HG03175 (cell line): ENCODE measurements around the gene CNTNAP2.

ENCODE experiments used
- ATAC-seq: cut with Tn5 transposase; IDR thresholded peaks from one replicate; pipeline ENCODE4 v1.9.1; 2021; ENCODE audit warnings: mild to moderate bottlenecking, moderate library complexity; ENCODE audit not compliant: unreplicated experiment

Gene CNTNAP2

DNA sequence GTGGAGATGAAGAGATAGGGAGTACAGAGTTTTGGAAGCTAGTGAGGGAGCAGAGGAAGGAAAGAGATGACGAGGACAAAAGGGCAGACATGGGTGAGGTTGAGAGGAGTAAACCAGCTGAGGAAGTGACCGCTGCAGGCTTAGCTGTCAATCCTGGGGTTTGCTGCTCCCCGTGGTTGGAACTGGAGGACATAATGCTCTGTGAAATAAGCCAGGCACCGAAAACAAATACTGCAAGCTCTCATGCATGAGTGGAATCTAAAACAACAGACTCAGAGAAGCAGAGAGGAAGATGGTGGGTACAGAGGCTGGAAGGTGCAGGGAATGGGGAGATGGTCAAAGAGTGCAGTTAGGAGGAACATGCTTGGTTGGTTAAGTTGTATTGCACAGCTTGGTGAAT is 1991.8 kb downstream of the CNTNAP2 start:
- no peak for ATAC-seq

DNA sequence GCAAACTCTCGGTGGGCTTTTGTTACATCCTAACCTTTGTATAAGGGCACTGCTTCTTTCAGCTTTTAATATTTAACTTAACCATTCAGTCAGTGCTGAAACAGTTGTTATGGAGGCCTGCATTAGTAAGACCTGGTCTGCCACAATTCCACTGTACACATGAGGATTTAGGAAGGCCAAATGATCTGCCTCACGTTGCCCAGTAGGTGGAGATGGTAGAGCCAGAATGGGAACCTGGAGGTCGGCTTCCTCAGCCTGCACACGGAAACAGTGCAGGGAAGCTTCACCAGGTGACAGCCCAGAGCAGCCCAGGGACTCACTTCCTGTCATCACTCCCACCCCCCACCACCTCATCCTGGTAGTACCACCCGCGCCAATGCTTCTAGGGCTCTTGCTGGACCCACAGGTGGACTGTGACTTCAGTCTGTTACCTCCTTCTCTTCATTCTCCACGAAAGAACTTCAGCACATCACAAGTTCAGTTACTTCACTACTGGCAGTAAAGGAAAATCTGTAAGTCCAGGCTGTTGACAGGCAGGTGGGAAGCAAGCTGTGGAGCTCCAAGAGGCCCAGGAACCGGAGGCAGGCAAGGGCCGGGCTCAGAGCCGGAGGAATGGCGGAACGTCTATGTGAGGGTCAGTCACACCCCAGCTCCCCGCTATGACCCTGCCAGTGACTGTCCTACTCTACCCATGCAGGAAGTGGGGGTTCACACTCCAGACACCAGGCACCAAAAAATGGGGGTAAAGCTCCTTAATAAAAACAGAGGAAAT is 1993.7 kb downstream of the CNTNAP2 start:
- ATAC-seq = no peak

DNA sequence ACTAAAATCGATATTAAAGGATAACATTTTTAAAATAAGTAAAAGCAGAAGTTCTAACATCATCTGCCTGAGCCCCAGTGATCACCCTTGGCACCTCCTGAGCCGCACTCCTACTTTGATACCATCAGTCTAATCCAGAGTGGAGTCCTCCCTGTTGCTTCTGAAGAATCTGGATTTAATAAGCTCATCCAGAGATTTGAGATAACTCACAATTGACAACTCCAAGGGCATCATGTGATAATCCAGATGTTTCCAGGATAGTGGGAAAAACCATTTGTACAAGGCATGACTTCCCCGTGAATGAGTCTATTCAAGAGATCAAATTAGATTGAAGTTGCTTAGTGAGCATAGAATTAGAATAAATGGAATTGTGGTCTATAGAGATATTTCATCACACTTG is 1998.2 kb downstream of the CNTNAP2 start:
- no peak for ATAC-seq

DNA sequence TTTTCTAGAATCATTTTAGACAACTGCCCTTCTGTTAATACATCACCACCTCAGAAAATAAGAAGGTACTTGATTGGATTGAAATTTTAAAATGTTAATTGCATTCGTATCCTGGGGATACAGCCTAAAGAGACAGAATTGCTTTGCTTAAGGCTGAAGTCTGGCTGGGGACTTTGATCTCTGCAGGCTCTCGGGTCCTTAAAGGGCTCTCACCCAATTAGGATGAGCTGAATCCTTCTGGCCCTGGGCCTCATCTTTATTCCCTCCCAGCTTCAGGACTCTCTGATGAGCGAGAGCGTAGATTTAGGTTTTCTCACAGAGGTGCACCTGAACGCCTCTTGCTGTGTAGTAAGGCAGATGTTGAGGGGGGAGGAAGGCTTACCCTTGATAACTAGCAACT is 1998.7 kb downstream of the CNTNAP2 start:
- ATAC-seq = no peak

DNA sequence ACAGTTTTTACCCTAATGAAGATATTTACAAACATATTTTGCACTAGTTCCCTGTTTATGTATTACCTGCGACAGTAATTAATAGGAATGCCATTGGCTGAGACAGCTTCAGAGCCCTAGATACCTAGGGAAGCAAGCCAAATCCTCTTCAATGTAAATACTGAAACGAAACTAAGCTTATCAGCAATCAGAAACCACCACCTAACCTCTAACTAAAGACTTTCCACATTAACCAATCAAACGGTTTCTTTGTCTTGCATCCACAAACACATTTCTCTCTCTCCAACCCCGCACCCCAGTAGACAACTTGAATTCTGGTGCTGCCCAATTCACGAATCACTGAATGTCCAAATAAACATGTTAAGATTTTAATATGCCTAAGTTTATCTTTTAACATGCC is 1999.6 kb downstream of the CNTNAP2 start:
- ATAC-seq = no peak

DNA sequence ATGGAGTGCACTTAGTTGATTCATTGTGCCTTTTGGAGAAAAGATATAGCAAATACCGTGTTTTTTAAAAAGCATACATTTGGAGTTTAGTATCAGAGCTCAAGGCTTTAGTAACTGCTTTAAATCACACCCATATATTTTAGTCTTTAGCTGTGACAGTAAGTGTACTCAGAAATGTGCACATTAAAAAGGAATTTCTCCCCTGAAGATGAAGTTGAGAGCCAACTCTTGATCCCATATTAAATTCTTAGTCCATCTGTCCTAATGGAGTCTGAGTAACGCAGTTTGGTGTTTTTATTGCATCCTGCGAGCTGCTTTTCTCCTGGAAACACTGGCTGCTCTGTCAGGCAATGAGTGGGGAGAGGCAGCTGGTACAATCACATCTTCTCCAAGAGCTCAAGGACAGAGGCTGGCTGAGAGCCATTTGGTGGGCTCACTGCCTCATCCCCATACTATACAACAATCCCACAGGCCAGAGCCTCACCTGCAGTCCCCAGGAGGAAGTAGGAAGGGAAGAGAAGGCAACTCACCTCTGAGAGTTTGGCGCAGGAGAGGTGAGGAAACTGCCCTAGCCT is 2000.3 kb downstream of the CNTNAP2 start:
- ATAC-seq = no peak

DNA sequence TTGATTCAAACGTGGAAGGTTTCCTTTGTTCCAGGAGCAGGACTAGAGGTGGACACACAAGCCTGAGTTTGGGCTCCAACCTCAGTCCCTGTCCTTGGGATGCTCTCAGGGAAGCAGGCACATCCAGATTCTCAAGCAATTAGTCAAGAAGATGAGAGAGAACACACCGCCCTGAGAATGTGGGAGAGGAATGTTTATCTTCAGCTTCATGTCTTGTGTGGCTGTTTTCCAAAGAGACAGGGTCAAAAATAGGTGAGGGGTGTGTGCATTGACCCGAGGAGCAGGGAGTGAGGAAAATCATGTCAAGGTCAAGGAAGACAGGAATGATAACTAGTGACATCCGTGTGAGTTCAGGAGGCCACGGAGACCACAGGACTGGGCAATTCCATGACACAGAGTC is 2001.8 kb downstream of the CNTNAP2 start:
- no peak for ATAC-seq

DNA sequence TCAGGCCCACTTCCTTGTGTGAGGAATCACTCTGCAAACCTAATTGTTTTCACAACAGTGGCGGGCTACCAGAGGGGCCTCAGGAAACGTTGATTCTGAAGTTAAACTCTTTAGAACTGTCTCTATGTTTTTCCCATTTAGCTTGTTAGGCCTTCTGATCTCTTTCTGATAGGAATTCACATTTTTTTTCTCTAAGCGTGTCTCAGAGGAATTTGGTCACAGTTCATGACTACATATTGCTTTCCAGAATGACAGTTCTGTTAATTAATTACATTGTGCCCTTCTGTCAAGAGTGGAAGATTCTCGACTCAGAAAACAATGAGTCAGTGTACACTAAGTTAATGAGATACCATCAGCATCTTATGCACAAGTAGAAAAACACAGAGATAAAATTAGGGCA is 2004.8 kb downstream of the CNTNAP2 start:
- no peak for ATAC-seq

DNA sequence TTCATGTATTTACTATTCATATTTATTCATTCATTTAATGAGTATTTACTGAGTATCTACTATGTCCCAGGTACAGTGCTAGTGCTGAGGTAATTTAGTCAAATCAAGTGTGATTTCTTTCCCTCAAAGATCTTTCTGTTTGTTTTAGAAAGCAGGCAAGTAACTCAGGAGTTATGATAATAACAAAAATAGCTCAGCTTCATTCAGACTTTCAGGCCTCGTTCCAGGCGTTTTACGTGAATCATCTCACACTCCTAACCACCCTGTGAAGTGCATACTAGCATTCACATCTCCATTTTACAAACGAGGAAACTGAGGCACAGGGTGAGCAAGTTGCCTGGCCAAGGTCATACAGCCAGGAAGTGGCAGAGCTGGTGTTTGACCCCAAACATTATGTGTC is 2005.2 kb downstream of the CNTNAP2 start:
- no peak for ATAC-seq

DNA sequence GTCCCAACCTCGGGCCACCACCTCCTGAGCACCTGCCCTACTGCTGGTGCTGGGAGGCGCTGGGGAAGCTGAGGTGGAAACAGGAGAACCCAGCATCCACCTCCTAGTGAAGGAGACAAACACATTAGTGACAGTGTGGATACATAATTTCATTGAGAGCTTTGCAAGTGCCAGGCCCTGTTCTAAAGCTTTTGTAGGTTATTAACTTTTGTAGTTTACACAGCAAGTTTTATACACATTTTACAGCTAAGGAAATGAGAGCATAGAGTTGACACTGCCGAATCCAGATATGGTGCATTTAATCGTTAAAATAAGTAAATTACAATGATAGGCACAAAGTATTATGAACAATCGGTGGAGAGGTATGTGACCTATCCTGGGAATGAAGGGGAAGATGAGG is 2007.9 kb downstream of the CNTNAP2 start:
- no peak for ATAC-seq

DNA sequence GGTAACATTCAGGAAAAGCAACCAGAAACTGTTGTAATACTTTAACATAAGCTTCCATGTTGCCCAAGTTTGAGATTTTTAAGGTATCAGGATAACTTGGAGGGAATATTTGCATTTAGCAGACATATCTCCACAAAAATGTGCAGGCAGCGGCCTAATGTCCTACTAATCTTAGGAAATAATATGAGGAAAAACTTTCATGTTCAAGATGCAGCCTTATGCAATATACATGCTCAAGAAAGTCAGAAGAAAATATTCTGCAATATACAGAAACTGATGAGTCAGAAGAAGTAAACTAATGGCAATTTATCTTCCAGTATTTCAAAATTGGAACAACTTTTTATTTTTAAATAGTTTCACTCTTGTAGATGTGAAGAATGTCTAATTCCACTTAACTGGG is 2010.8 kb downstream of the CNTNAP2 start:
- no peak for ATAC-seq

DNA sequence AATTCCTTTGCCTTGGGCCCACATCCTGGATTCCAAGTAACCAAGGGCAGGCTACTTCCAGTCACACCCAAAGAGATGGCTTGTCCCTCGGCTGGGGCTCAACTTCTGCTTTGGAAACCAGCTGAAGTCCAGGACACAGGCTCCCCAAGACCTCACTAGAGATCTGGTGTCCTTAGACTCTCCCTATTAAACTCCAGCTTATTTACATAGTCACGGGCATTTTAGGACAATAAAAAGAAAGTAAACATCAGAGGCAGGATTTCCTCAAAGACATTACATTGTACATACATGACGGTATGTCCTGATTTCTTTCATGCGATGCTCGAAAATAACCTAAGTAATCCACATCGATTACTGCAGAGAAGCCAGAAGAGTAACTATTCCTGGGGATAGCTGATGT is 2012.4 kb downstream of the CNTNAP2 start:
- ATAC-seq = no peak

DNA sequence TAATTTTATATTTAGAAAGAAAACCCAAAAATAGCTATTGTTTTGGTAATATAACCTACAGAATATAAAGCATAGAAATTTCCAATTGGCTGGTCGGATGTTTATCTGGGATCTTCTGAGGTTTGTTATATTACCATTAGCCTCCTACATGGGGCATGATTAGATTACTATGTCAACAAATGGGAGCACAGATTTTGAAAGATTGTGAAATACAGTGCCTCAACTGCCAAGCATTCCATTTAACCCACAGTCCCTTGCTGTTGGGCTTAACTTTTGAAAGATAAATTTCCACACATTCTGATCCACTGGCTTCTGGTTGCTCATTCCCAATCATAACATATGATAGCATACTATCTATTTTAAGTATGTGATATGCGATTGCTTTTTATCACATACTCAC is 2018.5 kb downstream of the CNTNAP2 start:
- no peak for ATAC-seq

DNA sequence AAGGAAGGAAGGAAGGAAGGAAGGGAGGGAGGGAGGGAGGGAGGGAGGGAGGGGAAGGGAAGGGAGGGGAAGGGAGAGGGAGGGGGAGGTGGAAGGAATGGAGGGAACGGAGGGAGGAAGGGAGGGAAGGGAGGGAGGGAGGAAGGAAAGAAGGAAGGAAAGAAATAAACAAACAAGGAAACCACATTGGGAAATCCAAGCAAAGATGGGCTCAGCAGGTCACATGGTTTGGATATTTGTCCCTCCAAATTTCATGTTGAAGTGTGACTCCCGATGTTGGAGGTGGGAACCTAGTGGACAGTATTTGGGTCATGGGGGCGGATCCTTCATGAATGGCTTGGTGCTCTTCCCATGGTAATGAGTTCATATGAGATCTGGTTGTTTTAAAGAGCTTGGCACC is 2019.4 kb downstream of the CNTNAP2 start:
- no peak for ATAC-seq

DNA sequence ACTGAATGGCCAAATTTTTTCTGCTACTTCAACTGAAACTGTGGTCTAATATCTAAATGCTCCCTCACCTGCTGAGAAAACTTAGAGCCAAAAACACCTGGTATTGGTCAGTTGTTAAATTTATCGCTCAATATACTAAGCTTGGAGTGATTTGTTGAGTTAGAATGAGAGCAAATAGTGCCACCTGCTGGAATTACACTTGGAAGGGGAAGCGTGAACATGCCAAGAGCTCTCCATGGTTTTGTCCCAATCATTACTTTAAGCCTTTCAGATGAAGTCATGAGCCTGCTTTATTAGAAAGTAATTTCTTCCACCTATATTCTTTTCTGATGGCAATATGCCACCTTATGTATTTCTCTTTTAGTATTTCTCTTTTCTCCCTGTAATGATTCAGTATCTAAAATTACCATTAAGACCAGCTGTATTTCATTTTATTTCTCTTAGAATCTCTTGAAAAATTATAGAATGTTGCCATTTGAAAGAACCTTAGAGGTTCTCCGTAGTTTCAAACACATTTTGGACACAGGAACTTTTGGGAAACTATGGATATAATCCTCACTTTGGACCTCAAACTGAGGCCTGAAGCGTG is 2026.2 kb downstream of the CNTNAP2 start:
- peak; percentile 54 for ATAC-seq

DNA sequence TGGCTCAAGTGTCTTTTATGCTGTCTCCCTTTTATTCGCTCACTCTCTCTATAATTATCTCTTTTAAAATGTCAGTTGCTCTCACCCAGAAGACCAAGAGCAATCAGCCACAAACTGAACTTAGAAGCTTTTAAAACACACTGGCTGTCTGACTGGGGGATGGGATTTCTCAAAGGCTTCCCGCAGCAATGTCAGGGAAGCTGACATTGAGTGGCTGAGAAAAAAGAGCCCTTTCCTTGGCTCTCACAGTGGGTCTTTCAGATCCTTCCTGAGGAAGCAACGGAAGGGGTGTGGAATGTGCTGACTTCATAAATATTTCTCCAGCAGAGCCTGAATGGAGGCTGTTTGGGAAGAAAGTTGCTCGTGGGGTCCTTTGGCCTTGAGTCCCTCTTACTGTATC is 2028.2 kb downstream of the CNTNAP2 start:
- no peak for ATAC-seq

DNA sequence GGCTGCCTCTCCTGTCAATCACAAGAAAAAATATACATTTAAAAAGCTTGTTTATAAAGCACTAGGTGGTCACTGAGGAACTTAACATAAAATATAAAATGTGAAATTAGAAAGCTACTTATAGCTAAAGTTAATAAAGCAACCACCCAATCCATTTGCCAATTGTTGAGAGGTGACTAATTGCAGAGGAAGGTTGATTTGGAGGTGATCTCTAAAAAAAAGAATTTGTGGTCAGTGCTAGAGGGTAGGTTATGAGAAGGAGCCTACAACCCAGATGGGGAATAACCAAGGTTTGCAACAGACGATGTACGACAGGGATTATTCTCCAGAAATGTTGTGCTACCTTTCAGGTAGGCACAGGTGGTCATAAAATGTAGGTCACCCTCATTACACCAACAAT is 2029.7 kb downstream of the CNTNAP2 start:
- no peak for ATAC-seq

DNA sequence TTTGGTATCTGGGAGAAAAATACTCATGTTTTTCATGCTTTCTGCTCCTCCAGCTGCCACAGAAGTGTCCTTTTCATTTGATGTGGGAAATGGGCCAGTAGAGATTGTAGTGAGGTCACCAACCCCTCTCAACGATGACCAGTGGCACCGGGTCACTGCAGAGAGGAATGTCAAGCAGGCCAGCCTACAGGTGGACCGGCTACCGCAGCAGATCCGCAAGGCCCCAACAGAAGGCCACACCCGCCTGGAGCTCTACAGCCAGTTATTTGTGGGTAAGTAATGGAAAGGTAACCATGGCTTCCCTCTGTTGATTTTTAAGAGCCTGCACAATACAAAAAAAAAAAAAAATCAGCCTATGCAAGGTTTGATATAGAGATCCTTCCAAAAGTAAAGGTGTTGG is 2030.8 kb downstream of the CNTNAP2 start:
- ATAC-seq = no peak

DNA sequence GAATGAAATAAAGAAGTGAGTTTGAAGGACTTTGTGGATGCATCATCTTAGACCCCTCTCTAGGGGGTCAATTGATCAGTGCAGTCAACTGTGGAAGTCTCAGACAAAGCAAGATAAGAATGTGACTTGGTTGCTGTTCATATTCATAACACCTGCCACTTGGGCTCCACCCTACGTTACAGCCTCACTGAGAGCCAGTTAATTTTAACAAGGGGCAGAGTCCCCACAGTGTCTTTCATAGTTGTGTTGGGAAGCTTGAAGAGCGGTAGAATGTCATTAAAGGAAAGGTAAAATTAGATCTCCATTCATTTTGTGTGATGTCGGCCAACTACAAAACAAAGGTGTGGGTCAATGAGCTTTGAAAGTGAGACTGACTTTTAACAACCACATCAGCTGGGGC is 2031.9 kb downstream of the CNTNAP2 start:
- ATAC-seq = no peak

DNA sequence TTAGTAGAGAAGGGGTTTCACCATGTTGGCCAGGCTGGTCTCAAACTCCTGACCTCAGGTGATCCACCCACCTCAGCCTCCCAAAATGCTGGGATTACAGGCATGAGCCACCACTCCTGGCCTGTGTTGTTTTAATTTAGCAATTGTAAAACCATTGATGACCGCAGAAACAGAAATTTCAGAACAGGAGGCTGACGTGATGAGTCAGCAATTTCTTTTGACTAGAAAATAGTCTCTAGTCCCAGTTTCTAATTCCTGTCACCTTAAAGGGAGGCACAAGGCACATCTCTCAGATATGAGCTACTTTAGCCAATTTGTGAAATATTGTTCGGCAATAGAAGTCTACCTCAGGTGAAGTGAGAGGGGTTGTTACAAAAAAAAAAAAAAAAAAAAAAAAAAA is 2033.1 kb downstream of the CNTNAP2 start:
- no peak for ATAC-seq

DNA sequence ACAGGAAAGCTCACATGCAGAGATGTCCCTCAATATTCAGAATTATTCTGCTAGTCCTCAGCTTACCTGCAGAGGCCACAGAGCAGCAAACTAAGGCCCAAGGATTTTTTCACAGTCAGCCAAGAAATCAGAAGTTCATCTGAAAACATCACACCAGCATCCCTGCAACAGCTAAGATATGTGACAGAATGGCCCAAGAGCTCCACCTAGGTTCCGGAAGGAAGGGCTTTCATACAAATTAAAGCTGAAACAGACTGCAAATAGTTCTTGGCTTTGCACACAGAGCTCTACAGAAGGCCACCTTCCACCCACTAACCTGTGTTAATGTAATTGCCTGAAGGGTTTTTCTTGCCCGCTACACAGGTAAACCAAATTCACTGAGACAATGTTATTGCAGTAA is 2035.2 kb downstream of the CNTNAP2 start:
- no peak for ATAC-seq

DNA sequence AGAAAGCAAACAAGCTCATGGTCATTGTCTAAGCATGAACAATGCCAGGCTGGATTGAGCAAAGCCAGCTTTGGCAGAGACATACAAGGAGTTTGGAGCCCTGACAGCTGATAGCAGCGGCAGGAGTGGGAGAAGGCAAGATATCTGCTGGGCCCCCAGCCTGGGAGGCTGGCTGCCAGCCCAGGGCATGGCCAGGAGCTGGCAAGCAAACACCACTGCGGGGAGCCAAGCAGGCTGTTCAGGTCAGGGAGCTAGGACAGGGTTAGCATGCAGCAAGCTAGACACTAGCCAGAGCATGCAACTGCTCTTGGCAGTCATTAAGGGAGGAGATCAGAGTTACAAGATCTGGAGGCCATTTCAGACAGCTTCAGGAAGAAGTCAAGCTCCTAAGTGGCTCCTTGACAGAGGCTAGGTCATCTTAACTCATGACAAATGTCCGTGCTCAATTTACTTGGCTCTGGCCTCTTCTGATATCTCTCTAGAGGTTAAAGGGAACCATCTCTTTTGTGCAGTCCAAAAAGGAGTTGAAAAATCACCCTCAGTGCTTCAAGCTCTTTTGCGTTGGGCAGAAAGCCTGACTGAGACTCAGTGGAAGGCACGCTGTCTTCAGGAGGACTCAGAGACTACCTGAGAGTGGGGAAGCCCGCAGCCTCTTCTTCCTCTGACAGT is 2037.1 kb downstream of the CNTNAP2 start:
- no peak for ATAC-seq
